Loucy (cell line): ENCODE measurements around the gene APOC4.
"Not testable (repeated sequence)": the region's sequence is repeated elsewhere in the genome, so short reads cannot be mapped to it uniquely, and the experiment has no call there.

Experiments used
- H2AFZ ChIP-seq: fragments of 200-600 bp; sonication (generic); 2 replicates; pipeline ENCODE4 v1.6.0; 2016; ENCODE audit warnings: antibody characterized with exemption, mild to moderate bottlenecking, low read length, moderate library complexity
- H3F3A ChIP-seq: fragments of 200-600 bp; 2 replicates; pipeline ENCODE4 v1.6.0; 2016; ENCODE audit warnings: antibody characterized with exemption, low read depth, mild to moderate bottlenecking
- H3K27me3 ChIP-seq: fragments of 200-600 bp; sonication (generic); 2 replicates; pipeline ENCODE4 v1.6.1; 2014; ENCODE audit warnings: low read length, mild to moderate bottlenecking; ENCODE audit not compliant: insufficient read depth, poor library complexity, severe bottlenecking
- H3K36me3 ChIP-seq: fragments of 200-600 bp; sonication (generic); 2 replicates; pipeline ENCODE4 v1.6.1; 2016; ENCODE audit warnings: low read length; ENCODE audit not compliant: insufficient read depth
- H3K4me1 ChIP-seq: fragments of 200-600 bp; sonication (generic); 2 replicates; pipeline ENCODE4 v1.5.1; 2014; ENCODE audit warnings: low read length, mild to moderate bottlenecking; ENCODE audit not compliant: insufficient read depth, poor library complexity, severe bottlenecking
- H3K4me2 ChIP-seq: fragments of 200-600 bp; sonication (generic); 2 replicates; pipeline ENCODE4 v1.6.0; 2014; ENCODE audit warnings: antibody characterized with exemption, low read length, low read depth, mild to moderate bottlenecking; ENCODE audit not compliant: poor library complexity, severe bottlenecking
- H3K4me3 ChIP-seq: fragments of 200-600 bp; sonication (generic); 2 replicates; pipeline ENCODE4 v1.5.1; 2014; ENCODE audit warnings: low read length, mild to moderate bottlenecking, mixed read lengths; ENCODE audit not compliant: poor library complexity, severe bottlenecking
- H3K79me2 ChIP-seq: fragments of 200-600 bp; sonication (generic); 2 replicates; pipeline ENCODE4 v1.6.1; 2014; ENCODE audit warnings: low read length; ENCODE audit not compliant: insufficient read depth
- H3K9ac ChIP-seq: fragments of 200-600 bp; sonication (generic); 2 replicates; pipeline ENCODE4 v1.6.0; 2014; ENCODE audit warnings: mild to moderate bottlenecking, low read depth, low read length, moderate library complexity; ENCODE audit not compliant: poor library complexity, severe bottlenecking
- H3K9me2 ChIP-seq: fragments of 200-600 bp; sonication (generic); replicated peaks from 2 replicates; pipeline ENCODE4 v1.6.1; 2016; ENCODE audit warnings: low read depth, low read length, mixed read lengths
- H3K9me3 ChIP-seq: fragments of 200-600 bp; sonication (generic); 2 replicates; pipeline ENCODE4 v1.6.1; 2014; ENCODE audit warnings: mild to moderate bottlenecking, antibody characterized with exemption, low read length, low read depth; ENCODE audit not compliant: insufficient read depth
- H4K20me1 ChIP-seq: fragments of 200-600 bp; sonication (generic); 2 replicates; pipeline ENCODE4 v1.6.0; 2014; ENCODE audit warnings: antibody characterized with exemption, low read length, mild to moderate bottlenecking; ENCODE audit not compliant: insufficient read depth, poor library complexity, severe bottlenecking
- CTCF ChIP-seq: fragments of 200-600 bp; sonication (generic); conservative IDR thresholded peaks from 2 replicates; pipeline ENCODE4 v1.5.1; 2014; ENCODE audit warnings: mild to moderate bottlenecking, antibody characterized with exemption, low read length
- EZH2phosphoT487 ChIP-seq: fragments of 200-600 bp; IDR thresholded peaks from 2 replicates; pipeline ENCODE4 v1.6.1; 2018; ENCODE audit warnings: antibody characterized with exemption, mild to moderate bottlenecking, moderate library complexity, borderline replicate concordance

The APOC4 gene

GRCh38 chr19:44908074-44908835 is 33.8 kb upstream of the APOC4 start:
- Histone ChIP-seq H3K4me1 (no peaks in the 10 kb centered on the region), H3K79me2 (no peaks in the 10 kb centered on the region), H3K27me3 (no peaks in the 10 kb centered on the region), H4K20me1 (no peaks in the 10 kb centered on the region), H3K9me2 (no peaks in the 10 kb centered on the region), H3F3A (no peaks in the 10 kb centered on the region), H2AFZ (no peak overlapping the region), H3K36me3 (peaks cover 1% of the 10 kb centered on the region; the same call in 1 of the 2 replicates), H3K4me3 (no peak overlapping the region), H3K4me2 (no peak overlapping the region), H3K9ac (no peak overlapping the region), H3K9me3 (no peaks in the 10 kb centered on the region)
- no peak for TF ChIP-seq EZH2phosphoT487

- no peak overlapping the region for H3K4me3 ChIP-seq
- H3K9me3 ChIP-seq, result no peaks in the 10 kb centered on the region
- no peaks in the 10 kb centered on the region for H3K79me2 ChIP-seq
- H4K20me1 ChIP-seq, result no peaks in the 10 kb centered on the region
- no peaks in the 10 kb centered on the region for H3K36me3 ChIP-seq
- no peaks in the 10 kb centered on the region for H3K4me1 ChIP-seq
- H3K9me2 ChIP-seq, result no peaks in the 10 kb centered on the region
- no peak overlapping the region for H2AFZ ChIP-seq
- H3F3A ChIP-seq, result no peaks in the 10 kb centered on the region
- H3K4me2 ChIP-seq, result no peak overlapping the region
- H3K27me3 ChIP-seq, result no peaks in the 10 kb centered on the region
- H3K9ac ChIP-seq, result no peak overlapping the region
- TF ChIP-seq CTCF (no peak), EZH2phosphoT487 (no peak)
These were observed 33.2 kb upstream of the APOC4 start for GRCh38 chr19:44908836-44909261.

GRCh38 chr19:44909775-44910174 is 32.3 kb upstream of the APOC4 start:
- Histone ChIP-seq H3K4me1 (no peaks in the 10 kb centered on the region), H3K4me2 (no peak overlapping the region), H3F3A (no peaks in the 10 kb centered on the region), H3K27me3 (no peaks in the 10 kb centered on the region), H3K4me3 (no peak overlapping the region), H3K36me3 (no peaks in the 10 kb centered on the region), H3K9me3 (no peaks in the 10 kb centered on the region), H3K79me2 (no peaks in the 10 kb centered on the region), H2AFZ (no peak overlapping the region), H3K9ac (no peak overlapping the region), H3K9me2 (no peaks in the 10 kb centered on the region), H4K20me1 (no peaks in the 10 kb centered on the region)
- TF ChIP-seq EZH2phosphoT487 (no peak), CTCF (no peak)

- H3K36me3 ChIP-seq, H3K9me2 ChIP-seq, H3K9me3 ChIP-seq, H3F3A ChIP-seq, H3K4me3 ChIP-seq, H3K4me2 ChIP-seq, H3K4me1 ChIP-seq, H2AFZ ChIP-seq, H3K79me2 ChIP-seq, H3K27me3 ChIP-seq, H3K9ac ChIP-seq, H4K20me1 ChIP-seq: not testable (repeated sequence)
These were observed 30.1 kb upstream of the APOC4 start for GRCh38 chr19:44911896-44912295.
